Gastrocnemius medialis (tissue), 4 donors: ENCODE results near the gene SV2C.

Source experiments
- CTCF ChIP-seq, 5 experiments: fragments of 450-650 bp in 3 of 5; fragments of 200-600 bp in 2 of 5; sonication (generic) in 2 of 5; IDR thresholded peaks in 4 of 5; conservative IDR thresholded peaks in 1 of 5; 1 replicate in 4 of 5; 2 replicates in 1 of 5; pipeline ENCODE4 v1.5.1; 2016 to 2019; ENCODE audit warnings: antibody characterized with exemption in 5 of 5, mild to moderate bottlenecking in 3 of 5, moderate library complexity in 3 of 5
- POLR2A ChIP-seq, 2 donors: fragments of 450-650 bp; IDR thresholded peaks; one replicate each; pipeline ENCODE4 v1.6.1; 2017; ENCODE audit warnings: antibody characterized with exemption in 2 of 2, mild to moderate bottlenecking in 2 of 2, moderate library complexity in 2 of 2

GRCh38 chr5:76040806-76041205 lies 42.4 kb upstream of the SV2C start:
- TF ChIP-seq CTCF (IDR thresholded peaks at IDR 0.05 in 4 of 5, conservative IDR thresholded peaks at IDR 0.05 in 1 of 5) (no peak), POLR2A (IDR thresholded peaks at IDR 0.05) (no peak)
